Immature natural killer cell (primary cell): ENCODE results near the gene TGM3. TPM values are rescaled to one million over a fixed set of nuclear protein-coding genes. Genes with fewer than 3 reads are reported as not detected.

Source experiments
- DNase-seq, 3 donors: peaks; one replicate each; pipeline ENCODE4 v3.0.0; 2022; ENCODE audit warnings: mixed read lengths in 1 of 3
- H3K27ac Mint-ChIP-seq, 6 donors: one replicate each; pipeline ENCODE4 v1.8.0; 2020; ENCODE audit warnings: mixed read lengths in 6 of 6, mild to moderate bottlenecking in 5 of 6, inconsistent platforms in 4 of 6, moderate library complexity in 3 of 6
- H3K27me3 Mint-ChIP-seq, 3 donors: one replicate each; pipeline ENCODE4 v1.8.0; 2020 to 2021; ENCODE audit warnings: low read depth in 3 of 3, mild to moderate bottlenecking in 3 of 3, mixed read lengths in 3 of 3, moderate library complexity in 3 of 3, inconsistent platforms in 1 of 3
- H3K36me3 Mint-ChIP-seq, 3 donors: one replicate each; pipeline ENCODE4 v1.8.0; 2020; ENCODE audit warnings: mixed read lengths in 3 of 3, inconsistent platforms in 2 of 3, mild to moderate bottlenecking in 2 of 3
- H3K4me1 Mint-ChIP-seq, 2 donors: one replicate each; pipeline ENCODE4 v1.8.0; 2020; ENCODE audit warnings: inconsistent platforms in 2 of 2, mild to moderate bottlenecking in 2 of 2, mixed read lengths in 2 of 2, moderate library complexity in 1 of 2
- H3K4me3 Mint-ChIP-seq, 5 donors: one replicate each; pipeline ENCODE4 v1.8.0; 2020; ENCODE audit warnings: mild to moderate bottlenecking in 5 of 5, mixed read lengths in 5 of 5, inconsistent platforms in 3 of 5, moderate library complexity in 3 of 5
- H3K9me3 Mint-ChIP-seq, 6 donors: one replicate each; pipeline ENCODE4 v1.8.0; 2020; ENCODE audit warnings: mild to moderate bottlenecking in 6 of 6, mixed read lengths in 6 of 6, inconsistent platforms in 4 of 6, moderate library complexity in 3 of 6
- polyA plus RNA-seq, 3 donors: library from polyadenylated mRNA; unstranded; fragments of 300-500 nt; fragmentation: Illumina TruSeq; gene quantifications; one replicate each; pipeline ENCODE4 v1.2.3, GENCODE V29; 2021

The TGM3 gene, protein sequence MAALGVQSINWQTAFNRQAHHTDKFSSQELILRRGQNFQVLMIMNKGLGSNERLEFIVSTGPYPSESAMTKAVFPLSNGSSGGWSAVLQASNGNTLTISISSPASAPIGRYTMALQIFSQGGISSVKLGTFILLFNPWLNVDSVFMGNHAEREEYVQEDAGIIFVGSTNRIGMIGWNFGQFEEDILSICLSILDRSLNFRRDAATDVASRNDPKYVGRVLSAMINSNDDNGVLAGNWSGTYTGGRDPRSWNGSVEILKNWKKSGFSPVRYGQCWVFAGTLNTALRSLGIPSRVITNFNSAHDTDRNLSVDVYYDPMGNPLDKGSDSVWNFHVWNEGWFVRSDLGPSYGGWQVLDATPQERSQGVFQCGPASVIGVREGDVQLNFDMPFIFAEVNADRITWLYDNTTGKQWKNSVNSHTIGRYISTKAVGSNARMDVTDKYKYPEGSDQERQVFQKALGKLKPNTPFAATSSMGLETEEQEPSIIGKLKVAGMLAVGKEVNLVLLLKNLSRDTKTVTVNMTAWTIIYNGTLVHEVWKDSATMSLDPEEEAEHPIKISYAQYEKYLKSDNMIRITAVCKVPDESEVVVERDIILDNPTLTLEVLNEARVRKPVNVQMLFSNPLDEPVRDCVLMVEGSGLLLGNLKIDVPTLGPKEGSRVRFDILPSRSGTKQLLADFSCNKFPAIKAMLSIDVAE
- not detected for polyA plus RNA-seq

DNA sequence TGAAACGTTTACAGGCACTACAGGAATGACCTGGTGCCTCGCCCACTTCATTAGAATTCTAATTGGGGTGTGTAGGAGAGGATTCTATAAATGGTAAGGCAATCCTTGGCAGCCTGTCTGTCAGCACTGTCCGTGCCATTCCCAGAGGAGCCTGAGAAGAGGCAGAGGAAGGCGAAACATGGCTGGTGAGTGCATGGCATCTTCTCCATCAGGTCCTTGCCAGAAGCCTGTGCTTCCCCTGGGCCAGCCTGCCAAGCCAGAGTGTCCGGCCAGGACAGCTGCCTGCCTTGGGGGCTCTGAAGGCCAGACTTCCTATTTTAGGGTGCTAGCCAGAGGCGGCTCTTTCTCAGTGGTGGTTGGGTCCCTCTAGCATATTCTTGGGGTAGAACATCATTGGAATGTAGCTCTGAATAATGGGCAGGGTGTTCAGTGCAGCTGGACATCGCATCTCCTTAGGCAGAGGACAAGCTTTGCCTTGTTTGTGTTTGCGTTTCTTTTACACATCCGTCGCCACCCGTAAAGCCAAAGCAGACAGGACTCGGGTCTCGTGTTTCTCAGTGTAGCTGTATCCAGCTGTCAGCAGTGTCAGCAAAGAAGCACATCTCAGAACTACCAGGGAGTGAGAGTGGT lies at the start of gene TGM3:
TGM3 (plus strand) TSS at position 116 of the 630 bp plus-strand sequence; CDS start at position 179, 63 bp downstream.
- no peak within 1 kb of the TSS for H3K27ac Mint-ChIP-seq
- no peaks in the 10 kb centered on the region for H3K9me3 Mint-ChIP-seq
- H3K36me3 Mint-ChIP-seq, result no peaks in the 10 kb centered on the region
- DNase-seq, result no peak
- H3K27me3 Mint-ChIP-seq, result peaks cover 0 to 5% (median 2%) of the 10 kb centered on the region in 3 donors
- H3K4me1 Mint-ChIP-seq, result no peaks in the 10 kb centered on the region
- no peak within 1 kb of the TSS for H3K4me3 Mint-ChIP-seq

- no peak overlapping the region for H3K27ac Mint-ChIP-seq
- DNase-seq, result no peak
- no peaks in the 10 kb centered on the region for H3K4me1 Mint-ChIP-seq
- H3K27me3 Mint-ChIP-seq, result peaks cover 4 to 11% (median 7%) of the 10 kb centered on the region in 3 donors
- H3K36me3 Mint-ChIP-seq, result no peaks in the 10 kb centered on the region
- no peak overlapping the region for H3K4me3 Mint-ChIP-seq
- no peaks in the 10 kb centered on the region for H3K9me3 Mint-ChIP-seq
Observed at GRCh38 chr20:2246069-2246491, 49.7 kb upstream of the TGM3 start.

DNA sequence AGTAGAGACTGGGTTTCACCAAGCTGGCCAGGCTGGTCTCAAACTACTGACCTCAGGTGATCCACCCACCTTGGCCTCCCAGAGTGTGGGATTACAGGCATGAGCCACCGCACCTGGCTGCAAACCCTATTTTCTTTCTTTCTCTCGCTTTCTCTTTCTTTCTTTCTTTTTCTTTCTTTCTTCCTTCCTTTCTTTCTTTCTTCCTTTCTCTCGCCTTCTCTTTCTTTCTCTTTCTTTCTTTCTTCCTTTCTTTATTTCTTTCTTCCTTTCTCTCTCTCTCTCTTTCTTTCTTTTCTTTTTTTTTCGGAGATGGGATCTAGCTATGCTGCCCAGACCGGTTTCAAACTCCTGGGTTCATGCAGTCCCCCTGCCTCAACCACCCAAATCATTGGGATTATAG lies 47.0 kb upstream of the TGM3 start:
- Mint-ChIP-seq H3K36me3 (no peaks in the 10 kb centered on the region), H3K4me1 (no peaks in the 10 kb centered on the region), H3K27me3 (peaks cover 4 to 14% (median 7%) of the 10 kb centered on the region in 3 donors), H3K9me3 (no peaks in the 10 kb centered on the region), H3K4me3 (no peak overlapping the region), H3K27ac (no peak overlapping the region)
- DNase-seq, result no peak

- Mint-ChIP-seq H3K36me3 (no peaks in the 10 kb centered on the region), H3K27me3 (peaks cover 4 to 14% (median 7%) of the 10 kb centered on the region in 3 donors), H3K9me3 (no peaks in the 10 kb centered on the region), H3K4me3 (no peak overlapping the region), H3K27ac (no peak overlapping the region), H3K4me1 (no peaks in the 10 kb centered on the region)
- DNase-seq, result no peak
Observed at GRCh38 chr20:2249935-2250334, 45.9 kb upstream of the TGM3 start.

DNA sequence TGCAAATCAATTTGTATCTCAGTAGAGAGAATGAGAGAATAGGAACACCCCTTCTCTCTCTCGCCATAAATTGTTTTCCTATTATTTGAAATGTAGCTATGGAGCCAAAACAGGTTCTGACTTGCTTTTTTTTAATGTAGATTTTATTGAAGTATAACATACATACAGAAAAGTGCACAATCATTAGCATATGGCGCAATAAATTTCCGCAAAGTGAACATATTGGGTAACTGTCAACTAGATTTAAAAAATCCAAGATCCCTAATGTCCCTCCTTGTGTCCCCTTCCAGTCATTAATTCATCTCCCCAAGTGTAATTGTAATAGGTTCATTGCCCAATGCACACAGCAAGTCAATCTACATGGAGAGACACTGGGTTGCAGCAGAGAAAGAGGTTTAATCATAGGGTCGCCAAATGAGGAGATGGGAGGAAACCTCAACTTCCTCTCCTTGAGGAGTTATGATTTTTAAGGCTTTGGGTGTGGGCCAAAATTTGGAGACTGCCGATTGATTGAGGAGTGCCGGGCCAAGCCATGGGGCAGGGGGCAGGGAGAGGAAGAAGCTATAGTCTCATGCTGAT lies 43.3 kb upstream of the TGM3 start:
- Mint-ChIP-seq H3K9me3 (no peaks in the 10 kb centered on the region), H3K27me3 (peaks cover 5 to 11% (median 5%) of the 10 kb centered on the region in 3 donors), H3K36me3 (no peaks in the 10 kb centered on the region), H3K4me1 (no peaks in the 10 kb centered on the region), H3K27ac (no peak overlapping the region), H3K4me3 (no peak overlapping the region)
- no peak for DNase-seq

DNA sequence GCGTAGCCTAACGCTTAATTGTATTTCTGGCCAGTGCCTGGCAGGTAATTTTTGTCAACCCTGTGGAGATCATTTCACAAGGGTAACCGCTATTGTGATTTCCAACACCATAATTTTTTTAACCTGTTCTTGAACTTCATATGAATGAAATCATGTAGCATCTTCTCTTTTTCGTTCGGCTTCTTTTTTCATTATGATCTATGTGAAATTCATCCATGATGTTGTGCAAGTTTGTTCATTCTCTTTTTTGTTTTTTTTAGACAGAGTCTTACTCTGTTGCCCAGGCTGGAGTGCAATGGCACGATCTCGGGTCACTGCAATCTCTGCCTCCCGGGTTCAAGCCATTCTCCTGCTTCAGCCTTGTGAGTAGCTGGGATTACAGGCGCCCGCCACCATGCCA lies 42.5 kb upstream of the TGM3 start:
- H3K4me3 Mint-ChIP-seq, result no peak overlapping the region
- no peaks in the 10 kb centered on the region for H3K4me1 Mint-ChIP-seq
- DNase-seq, result no peak
- H3K27me3 Mint-ChIP-seq, result peaks cover 5 to 10% (median 5%) of the 10 kb centered on the region in 3 donors
- H3K9me3 Mint-ChIP-seq, result no peaks in the 10 kb centered on the region
- no peak overlapping the region for H3K27ac Mint-ChIP-seq
- no peaks in the 10 kb centered on the region for H3K36me3 Mint-ChIP-seq

- H3K4me3 Mint-ChIP-seq, result no peak overlapping the region
- H3K36me3 Mint-ChIP-seq, result no peaks in the 10 kb centered on the region
- peaks cover 5 to 11% (median 6%) of the 10 kb centered on the region in 3 donors for H3K27me3 Mint-ChIP-seq
- no peaks in the 10 kb centered on the region for H3K9me3 Mint-ChIP-seq
- DNase-seq, result no peak
- no peaks in the 10 kb centered on the region for H3K4me1 Mint-ChIP-seq
- H3K27ac Mint-ChIP-seq, result no peak overlapping the region
Observed at GRCh38 chr20:2254333-2254732, 41.5 kb upstream of the TGM3 start.

DNA sequence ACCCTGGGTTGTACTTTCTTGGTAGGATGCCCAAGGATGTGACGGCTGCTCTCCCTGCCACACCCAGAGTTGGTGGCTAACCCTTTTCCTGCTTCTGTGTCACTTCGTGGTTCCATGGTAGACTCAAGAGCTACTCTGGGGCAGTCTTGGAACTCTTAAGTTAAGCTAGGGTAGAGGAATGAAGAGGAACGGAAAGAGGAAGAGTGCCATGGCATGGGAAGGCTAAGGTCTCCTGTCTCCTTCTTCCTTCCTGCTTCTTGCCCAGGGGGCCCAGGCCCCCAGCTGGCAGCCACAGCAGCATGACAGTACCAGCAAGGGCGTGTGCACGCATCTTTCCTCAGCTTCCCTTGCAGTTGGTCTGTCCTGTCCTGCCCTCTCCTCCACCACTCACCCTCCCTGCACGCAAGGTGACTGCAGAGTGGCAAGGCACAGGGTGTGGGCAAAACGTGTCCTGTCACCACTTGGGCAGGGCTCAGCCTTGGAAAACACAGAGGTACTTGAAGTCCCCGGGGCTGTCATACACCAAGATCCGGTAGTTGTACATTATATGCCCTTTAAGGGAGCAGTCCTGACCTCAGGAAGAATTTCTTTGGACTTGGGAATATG lies 39.8 kb upstream of the TGM3 start:
- Mint-ChIP-seq H3K4me3 (no peak overlapping the region), H3K9me3 (no peaks in the 10 kb centered on the region), H3K4me1 (no peaks in the 10 kb centered on the region), H3K36me3 (no peaks in the 10 kb centered on the region), H3K27me3 (peaks cover 4 to 8% (median 5%) of the 10 kb centered on the region in 3 donors), H3K27ac (no peak overlapping the region)
- DNase-seq, result no peak

DNA sequence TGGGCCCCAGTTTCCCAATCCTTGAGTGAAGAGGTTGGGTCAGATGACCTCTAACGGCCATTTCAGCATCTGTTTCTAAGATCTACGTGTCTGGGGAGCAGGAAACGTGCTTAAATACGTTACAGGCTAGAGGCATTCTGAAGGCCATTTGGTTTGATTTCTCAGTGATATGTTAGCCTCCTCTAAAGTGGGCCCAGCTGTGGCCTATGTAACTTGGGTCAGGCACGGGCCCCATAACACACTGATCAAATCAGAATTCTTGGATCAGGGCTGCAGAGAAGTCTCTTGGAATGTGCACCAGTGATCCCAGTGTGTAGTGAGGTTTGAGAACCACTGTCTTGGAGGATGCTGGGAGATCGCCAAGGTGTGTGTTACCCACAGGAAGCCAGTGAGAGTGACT lies 36.1 kb upstream of the TGM3 start:
- no peak for DNase-seq
- H3K9me3 Mint-ChIP-seq, result no peaks in the 10 kb centered on the region
- H3K27ac Mint-ChIP-seq, result no peak overlapping the region
- no peak overlapping the region for H3K4me3 Mint-ChIP-seq
- H3K27me3 Mint-ChIP-seq, result peaks cover 3 to 10% (median 8%) of the 10 kb centered on the region in 3 donors
- no peaks in the 10 kb centered on the region for H3K36me3 Mint-ChIP-seq
- no peaks in the 10 kb centered on the region for H3K4me1 Mint-ChIP-seq

GRCh38 chr20:2260250-2260649 lies 35.6 kb upstream of the TGM3 start:
- no peaks in the 10 kb centered on the region for H3K9me3 Mint-ChIP-seq
- peaks cover 3 to 10% (median 8%) of the 10 kb centered on the region in 3 donors for H3K27me3 Mint-ChIP-seq
- DNase-seq, result no peak
- H3K4me3 Mint-ChIP-seq, result no peak overlapping the region
- H3K36me3 Mint-ChIP-seq, result no peaks in the 10 kb centered on the region
- H3K27ac Mint-ChIP-seq, result no peak overlapping the region
- H3K4me1 Mint-ChIP-seq, result no peaks in the 10 kb centered on the region

GRCh38 chr20:2261046-2261485 lies 34.7 kb upstream of the TGM3 start:
- no peaks in the 10 kb centered on the region for H3K4me1 Mint-ChIP-seq
- no peak for DNase-seq
- no peaks in the 10 kb centered on the region for H3K36me3 Mint-ChIP-seq
- peaks cover 5 to 12% (median 10%) of the 10 kb centered on the region in 3 donors for H3K27me3 Mint-ChIP-seq
- H3K9me3 Mint-ChIP-seq, result no peaks in the 10 kb centered on the region
- H3K27ac Mint-ChIP-seq, result no peak overlapping the region
- H3K4me3 Mint-ChIP-seq, result no peak overlapping the region

DNA sequence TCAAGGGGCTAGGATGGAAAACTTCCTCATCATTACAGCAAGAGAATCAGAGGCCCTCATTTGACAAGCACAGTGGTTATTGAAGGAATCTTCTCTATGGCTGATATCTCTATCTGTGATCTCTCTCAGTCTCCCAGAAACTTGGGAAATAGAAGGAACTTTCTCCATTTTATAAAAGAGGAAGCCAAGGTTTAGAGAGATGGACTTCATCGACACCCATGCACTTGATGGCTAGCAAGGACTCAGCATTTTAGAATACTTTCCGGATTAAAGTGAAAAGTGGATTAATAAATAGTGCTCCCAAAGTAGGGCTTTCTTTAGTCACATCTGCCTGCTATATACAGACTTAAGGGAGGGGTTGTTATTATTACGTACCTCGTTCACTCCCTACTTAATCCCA lies 34.2 kb upstream of the TGM3 start:
- no peaks in the 10 kb centered on the region for H3K9me3 Mint-ChIP-seq
- no peaks in the 10 kb centered on the region for H3K4me1 Mint-ChIP-seq
- no peak for DNase-seq
- H3K36me3 Mint-ChIP-seq, result no peaks in the 10 kb centered on the region
- H3K27me3 Mint-ChIP-seq, result peaks cover 5 to 10% (median 10%) of the 10 kb centered on the region in 3 donors
- no peak overlapping the region for H3K27ac Mint-ChIP-seq
- no peak overlapping the region for H3K4me3 Mint-ChIP-seq

DNA sequence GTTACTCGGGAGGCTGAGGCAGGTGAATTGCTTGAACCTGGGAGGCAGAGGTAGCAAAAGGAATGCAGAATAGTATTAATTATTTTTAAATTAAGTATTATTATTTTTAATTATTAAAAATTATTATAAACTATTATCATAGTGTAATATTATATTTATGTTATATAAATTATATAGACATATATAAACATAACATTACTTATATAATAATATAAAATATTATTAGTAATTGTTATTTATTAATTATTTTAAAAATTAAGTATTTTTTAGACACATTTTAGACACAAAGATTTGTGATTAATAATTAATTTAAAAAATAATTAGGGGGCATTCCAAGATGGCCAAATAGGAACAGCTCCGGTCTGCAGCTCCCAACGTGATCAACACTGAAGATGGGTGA lies 31.7 kb upstream of the TGM3 start:
- DNase-seq, result no peak
- no peaks in the 10 kb centered on the region for H3K36me3 Mint-ChIP-seq
- no peaks in the 10 kb centered on the region for H3K9me3 Mint-ChIP-seq
- no peak overlapping the region for H3K27ac Mint-ChIP-seq
- H3K4me1 Mint-ChIP-seq, result no peaks in the 10 kb centered on the region
- H3K27me3 Mint-ChIP-seq, result peaks cover 5 to 16% (median 16%) of the 10 kb centered on the region in 3 donors
- H3K4me3 Mint-ChIP-seq, result no peak overlapping the region
